ENCODE results near the gene PRLH. TPM values are rescaled to one million over a fixed set of nuclear protein-coding genes. Genes with fewer than 3 reads are reported as not detected.

Gene PRLH
- total RNA-seq: not detected
- not detected for polyA plus RNA-seq
- long read RNA-seq, donor 1: 0 reads
- long read RNA-seq, donor 2: 0 reads
- long read RNA-seq, donor 3: 0 reads
- long read RNA-seq, donor 4: 0 reads
- long read RNA-seq, donor 5: 0 reads

GRCh38 chr2:237566401-237567235, at the start of gene PRLH:
PRLH (plus strand) TSS chr2:237566574; CDS start chr2:237566574, 0 bp downstream.
- no peak within 1 kb of the TSS for H3K9ac ChIP-seq (ENCODE audit: insufficient read depth in 1 of 2, low read length in 2 of 2)
- WGBS, 2 donors: 80 to 81% methylated on average over 32 of the region's 32 CpGs

GRCh38 chr2:237517163-237517562, 49.2 kb upstream of the PRLH start:
- Histone ChIP-seq H3K9ac (ENCODE audit: insufficient read depth in 1 of 2, low read length in 2 of 2) (no peak overlapping the region), H3K4me1 (ENCODE audit: control insufficient read depth in 5 of 5, insufficient read depth in 5 of 5, low read length in 5 of 5) (no peaks in the 10 kb centered on the region), H3K9me3 (ENCODE audit: control insufficient read depth in 4 of 4, insufficient read depth in 3 of 4, low read length in 3 of 4) (no peaks in the 10 kb centered on the region), H3K4me3 (no peak overlapping the region), H3K36me3 (ENCODE audit: control insufficient read depth in 4 of 4, insufficient read depth in 4 of 4, low read length in 4 of 4) (peaks cover 0 to 13% (median 0%) of the 10 kb centered on the region in 4 donors), H3K27me3 (ENCODE audit: control insufficient read depth in 3 of 3, insufficient read depth in 3 of 3, low read length in 2 of 3) (no peaks in the 10 kb centered on the region), H3K27ac (ENCODE audit: low read depth in 1 of 2, low read length in 1 of 2) (no peak overlapping the region)
- no peak for ATAC-seq (ENCODE audit: insufficient read depth, low FRiP score)
- no peak for DNase-seq
- 61 to 94% methylated on average over 4 of the region's 4 CpGs for WGBS, 2 donors
- no peak for TF ChIP-seq CTCF (IDR thresholded peaks at IDR 0.05; ENCODE audit: control extremely low read depth, extremely low read depth)

More at GRCh38 chr2:237566401-237567235, at the start of gene PRLH:
- Histone ChIP-seq H3K27ac (ENCODE audit: low read depth in 1 of 2, low read length in 1 of 2) (no peak within 1 kb of the TSS), H3K4me1 (ENCODE audit: control insufficient read depth in 5 of 5, insufficient read depth in 5 of 5, low read length in 5 of 5) (no peaks in the 10 kb centered on the region), H3K27me3 (ENCODE audit: control insufficient read depth in 3 of 3, insufficient read depth in 3 of 3, low read length in 2 of 3) (peaks cover 0 to 7% (median 2%) of the 10 kb centered on the region in 3 donors), H3K9me3 (ENCODE audit: control insufficient read depth in 4 of 4, insufficient read depth in 3 of 4, low read length in 3 of 4) (no peaks in the 10 kb centered on the region), H3K4me3 (no peak within 1 kb of the TSS), H3K36me3 (ENCODE audit: control insufficient read depth in 4 of 4, insufficient read depth in 4 of 4, low read length in 4 of 4) (no peaks in the 10 kb centered on the region)
- ATAC-seq (ENCODE audit: insufficient read depth, low FRiP score) (no peak), DNase-seq (no peak)
- TF ChIP-seq CTCF (IDR thresholded peaks at IDR 0.05; ENCODE audit: control extremely low read depth, extremely low read depth): no peak

- Histone ChIP-seq H3K9ac (ENCODE audit: insufficient read depth in 1 of 2, low read length in 2 of 2) (no peak overlapping the region), H3K27ac (ENCODE audit: low read depth in 1 of 2, low read length in 1 of 2) (no peak overlapping the region), H3K36me3 (ENCODE audit: control insufficient read depth in 4 of 4, insufficient read depth in 4 of 4, low read length in 4 of 4) (peaks cover 0 to 13% (median 0%) of the 10 kb centered on the region in 4 donors), H3K9me3 (ENCODE audit: control insufficient read depth in 4 of 4, insufficient read depth in 3 of 4, low read length in 3 of 4) (no peaks in the 10 kb centered on the region), H3K4me1 (ENCODE audit: control insufficient read depth in 5 of 5, insufficient read depth in 5 of 5, low read length in 5 of 5) (no peaks in the 10 kb centered on the region), H3K4me3 (no peak overlapping the region), H3K27me3 (ENCODE audit: control insufficient read depth in 3 of 3, insufficient read depth in 3 of 3, low read length in 2 of 3) (no peaks in the 10 kb centered on the region)
- ATAC-seq (ENCODE audit: insufficient read depth, low FRiP score): no peak
- 85 to 93% methylated on average over 1 of the region's 1 CpG for WGBS, 2 donors
- DNase-seq: no peak
- no peak for TF ChIP-seq CTCF (IDR thresholded peaks at IDR 0.05; ENCODE audit: control extremely low read depth, extremely low read depth)
Measured at GRCh38 chr2:237517990-237518389, 48.4 kb upstream of the PRLH start.
